Left lung (tissue), 10 donors: ENCODE results near the gene TRIM66. TPM values are rescaled to one million over a fixed set of nuclear protein-coding genes. Genes with fewer than 3 reads are reported as not detected.
A peak's percentile ranks its signal among the peaks of the same experiment; 100 is the strongest.

ENCODE experiments used
- ATAC-seq: fragments of 200-7000 bp; cut with Tn5 transposase; one replicate; pipeline ENCODE4 v1.9.1; 2020; ENCODE audit warnings: moderate library complexity
- DNase-seq, 4 donors: peaks; one replicate each; pipeline ENCODE4 v3.0.0-alpha.2; 2013 to 2020
- H3K27ac ChIP-seq, 2 donors: fragments of 200-600 bp; sonication (generic) in 1 of 2; one replicate each; pipeline versions ENCODE4 v1.5.0 to v1.8.0; 2020 to 2021
- H3K27me3 ChIP-seq, 2 donors: fragments of 200-600 bp; sonication (generic) in 1 of 2; one replicate each; pipeline versions ENCODE4 v1.5.0 to v1.8.0; 2020 to 2021
- H3K36me3 ChIP-seq, 2 donors: fragments of 200-600 bp; sonication (generic) in 1 of 2; one replicate each; pipeline versions ENCODE4 v1.5.0 to v1.8.0; 2020 to 2021
- H3K4me1 ChIP-seq, 2 donors: fragments of 200-600 bp; one replicate each; pipeline ENCODE4 v1.8.0; 2021
- H3K4me3 ChIP-seq, 2 donors: fragments of 200-600 bp; sonication (generic) in 1 of 2; one replicate each; pipeline versions ENCODE4 v1.5.0 to v1.8.0; 2020 to 2021; ENCODE audit warnings: mild to moderate bottlenecking in 1 of 2
- H3K9me3 ChIP-seq, 2 donors: fragments of 200-600 bp; sonication (generic) in 1 of 2; one replicate each; pipeline versions ENCODE4 v1.5.0 to v1.8.0; 2020 to 2021
- CTCF ChIP-seq, 2 donors: fragments of 200-600 bp; sonication (generic) in 1 of 2; IDR thresholded peaks; one replicate each; pipeline versions ENCODE4 v1.5.0 to v1.8.0; 2021; ENCODE audit warnings: antibody characterized with exemption in 2 of 2
- intact Hi-C, 2 donors: fragments of 100-400 bp; cut with DNase I; formaldehyde crosslinking; loops; one replicate each; pipeline versions ENCODE4 v1.11.2 to v1.14.2; 2022
- polyA plus RNA-seq, 6 donors: library from polyadenylated mRNA; unstranded; fragments of 120-200 nt; gene quantifications; one replicate each; pipeline ENCODE4 v1.2.1, GENCODE V29; 2013; ENCODE audit not compliant: insufficient read length in 6 of 6
- total RNA-seq, 2 donors: library from RNA; stranded (reverse); fragmentation: NEBNext Ultra II Directional; extraction: Animal tissue kit (Norgen Biotek cat#: 25700); gene quantifications; one replicate each; pipeline ENCODE4 v1.2.1, GENCODE V29; 2021
- donor health status: DM: no; HTN: yes; CAD: no.
- donor health status: DM: no; HTN: no; CAD: no.

The TRIM66 gene
- total and polyA plus RNA-seq, 8 donors = 6.8 to 14.3 (median 11.9) TPM

- no peak for TF ChIP-seq CTCF (IDR thresholded peaks at IDR 0.05)
- peaks cover 0 to 14% of the 10 kb centered on the region in 2 donors for H3K36me3 ChIP-seq
- no peaks in the 10 kb centered on the region for H3K27me3 ChIP-seq
- H3K9me3 ChIP-seq = no peaks in the 10 kb centered on the region
- DNase-seq (no peak), ATAC-seq (no peak)
- H3K27ac ChIP-seq = peak overlapping the region; percentile 76 to 85
- H3K4me1 ChIP-seq = peaks cover 46 to 60% of the 10 kb centered on the region in 2 donors
- intact Hi-C loops = no loop called here
- H3K4me3 ChIP-seq = no peak overlapping the region
Observed at GRCh38 chr11:8722809-8723208, 40.3 kb upstream of the TRIM66 start.

DNA sequence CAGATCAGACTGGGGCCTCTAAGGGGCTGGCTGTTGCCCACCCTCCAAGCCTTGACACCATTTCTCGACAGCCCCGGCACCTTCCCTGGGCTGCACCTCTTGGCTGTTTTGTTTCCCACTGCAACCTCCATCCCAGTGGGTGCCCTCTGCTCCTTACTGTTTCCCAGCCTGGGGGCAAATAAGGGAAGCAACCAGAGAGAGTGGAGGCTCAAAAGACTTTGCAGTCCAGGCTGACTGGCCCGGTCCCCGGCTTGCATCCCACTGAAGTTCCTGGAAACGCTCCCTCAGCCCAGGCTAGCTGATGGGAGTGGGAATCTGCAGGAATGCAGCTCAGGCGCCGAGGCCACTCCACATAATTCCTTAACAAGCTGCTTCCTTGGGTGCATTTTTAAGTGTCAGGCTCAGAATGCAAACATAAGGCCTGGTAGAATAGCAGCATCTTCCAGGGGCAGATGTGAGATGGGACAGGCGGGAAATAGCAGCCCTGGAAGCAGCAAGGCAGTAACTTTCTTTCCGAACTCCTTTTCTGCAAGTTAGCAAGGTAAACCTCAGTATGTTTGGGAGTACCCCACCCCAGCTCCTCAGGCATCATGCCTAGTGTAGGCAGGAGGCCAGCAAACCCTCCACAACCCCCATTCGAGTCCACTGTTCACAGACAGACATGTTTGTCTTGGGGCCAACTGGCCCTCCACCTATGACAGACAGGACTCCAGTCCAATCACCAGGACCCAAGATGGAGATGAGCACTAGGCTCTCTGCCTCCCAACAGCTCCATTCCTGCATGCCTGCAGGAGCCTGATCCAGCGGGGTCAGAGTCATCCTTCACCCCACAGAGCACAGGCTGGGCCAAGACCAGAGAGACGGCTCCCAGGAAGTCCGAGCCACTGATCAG is 39.4 kb upstream of the TRIM66 start:
- H3K4me1 ChIP-seq = peaks cover 55 to 62% of the 10 kb centered on the region in 2 donors
- intact Hi-C loops = no loop called here
- H3K4me3 ChIP-seq = no peak overlapping the region
- no peaks in the 10 kb centered on the region for H3K27me3 ChIP-seq
- H3K36me3 ChIP-seq = peaks cover 0 to 14% of the 10 kb centered on the region in 2 donors
- H3K9me3 ChIP-seq = no peaks in the 10 kb centered on the region
- H3K27ac ChIP-seq = peak overlapping the region; percentile 76 to 85
- ATAC-seq = peak; percentile 37
- TF ChIP-seq CTCF (IDR thresholded peaks at IDR 0.05) = no peak
- DNase-seq = peak in 2 of 4 donors; percentile 41 to 56

DNA sequence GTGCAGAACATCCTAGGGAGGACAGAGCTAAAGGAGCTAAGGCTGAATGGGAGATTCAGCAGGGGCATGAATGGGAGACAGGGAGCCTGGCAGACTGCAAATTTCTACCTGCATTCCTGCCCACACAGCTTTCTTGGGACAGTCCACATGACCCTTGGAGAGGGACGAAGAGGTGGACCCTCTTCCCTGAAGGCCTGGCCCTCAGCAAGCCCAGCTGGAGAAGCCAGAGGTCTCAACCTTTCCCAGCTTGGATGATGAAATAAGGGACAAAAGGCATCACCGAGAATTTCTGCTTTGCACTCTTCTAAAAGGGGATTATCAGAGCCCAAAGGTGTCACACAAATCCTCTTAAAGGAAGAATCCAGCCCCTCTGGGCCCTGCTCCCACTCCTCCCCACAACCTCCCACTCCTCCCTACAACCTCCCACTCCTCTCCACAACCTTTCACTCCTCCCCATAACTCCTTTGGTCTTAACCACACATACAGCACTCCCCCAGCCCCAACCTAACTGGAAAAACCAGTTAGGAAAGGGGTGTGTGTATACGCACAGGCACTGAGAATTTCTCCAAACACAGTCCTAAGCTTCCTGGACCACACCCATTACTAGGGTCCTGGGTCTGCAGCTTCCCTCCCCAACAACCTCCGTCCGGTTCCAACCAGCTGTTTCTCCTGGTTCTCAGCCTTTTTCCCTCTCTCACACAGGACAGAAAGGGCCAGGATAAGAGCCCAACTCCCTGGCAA is 38.6 kb upstream of the TRIM66 start:
- Histone ChIP-seq H3K4me3 (no peak overlapping the region), H3K36me3 (peaks cover 0 to 13% of the 10 kb centered on the region in 2 donors), H3K27me3 (no peaks in the 10 kb centered on the region), H3K27ac (peak overlapping the region; percentile 76 to 85), H3K9me3 (no peaks in the 10 kb centered on the region), H3K4me1 (peaks cover 56 to 60% of the 10 kb centered on the region in 2 donors)
- peak; percentile 79 for ATAC-seq
- no peak for TF ChIP-seq CTCF (IDR thresholded peaks at IDR 0.05)
- DNase-seq = peak in 2 of 4 donors; percentile 36 to 87
- intact Hi-C loops = no loop called here

DNA sequence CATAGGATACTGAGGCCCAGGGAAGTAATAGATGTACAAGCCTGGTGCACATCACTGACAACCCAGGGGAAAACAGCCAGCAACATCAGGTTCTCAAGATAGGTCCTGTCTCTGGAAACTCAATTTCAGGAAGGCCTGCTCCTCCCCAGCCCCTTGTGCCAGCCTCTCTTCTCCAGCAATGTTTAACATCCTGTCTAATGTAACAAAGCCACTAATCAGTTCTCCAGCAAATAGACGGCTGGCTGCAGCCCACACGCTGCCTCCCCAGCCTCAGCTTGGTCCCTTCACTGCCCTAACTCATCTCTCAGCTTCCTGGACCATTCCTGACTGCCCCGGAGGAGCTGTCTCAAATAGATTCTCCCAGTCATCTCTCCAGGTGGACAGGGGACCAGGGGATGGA is 37.9 kb upstream of the TRIM66 start:
- no peak for TF ChIP-seq CTCF (IDR thresholded peaks at IDR 0.05)
- H3K27ac ChIP-seq = peak overlapping the region; percentile 76 to 85
- peaks cover 56 to 65% of the 10 kb centered on the region in 2 donors for H3K4me1 ChIP-seq
- peaks cover 0 to 14% of the 10 kb centered on the region in 2 donors for H3K36me3 ChIP-seq
- no peaks in the 10 kb centered on the region for H3K9me3 ChIP-seq
- no peak for ATAC-seq
- no peak overlapping the region for H3K4me3 ChIP-seq
- H3K27me3 ChIP-seq = no peaks in the 10 kb centered on the region
- DNase-seq = no peak
- intact Hi-C loops = no loop called here

- H3K4me3 ChIP-seq = no peak overlapping the region
- peaks cover 56 to 71% of the 10 kb centered on the region in 2 donors for H3K4me1 ChIP-seq
- no peak for TF ChIP-seq CTCF (IDR thresholded peaks at IDR 0.05)
- DNase-seq (no peak), ATAC-seq (no peak)
- no peaks in the 10 kb centered on the region for H3K9me3 ChIP-seq
- intact Hi-C loops = no loop called here
- H3K27ac ChIP-seq = peak overlapping the region; percentile 76 to 85
- H3K36me3 ChIP-seq = peaks cover 0 to 12% of the 10 kb centered on the region in 2 donors
- H3K27me3 ChIP-seq = no peaks in the 10 kb centered on the region
Observed at GRCh38 chr11:8719721-8720120, 37.3 kb upstream of the TRIM66 start.
